ENCODE results near the gene MRAS.
"Not testable (repeated sequence)": the region's sequence is repeated elsewhere in the genome, so short reads cannot be mapped to it uniquely, and the experiment has no call there.

Gene MRAS

GRCh38 chr3:138367326-138367850 is 19.0 kb downstream of the MRAS start:
- Mint-ChIP-seq H3K36me3 (peaks cover 2 to 4% of the 10 kb centered on the region in 2 donors), H3K4me1 (peaks cover 31 to 43% of the 10 kb centered on the region in 2 donors), H3K9me3 (peaks cover 2 to 4% of the 10 kb centered on the region in 2 donors), H3K27me3 (peaks cover 56 to 69% of the 10 kb centered on the region in 2 donors), H3K27ac (no peak overlapping the region), H3K4me3 (no peak overlapping the region)
- ATAC-seq (replicated peaks) = no peak
- DNase-seq = no peak

GRCh38 chr3:138367911-138368310 is 19.5 kb downstream of the MRAS start:
- peak overlapping the region; percentile 1 for H3K27ac Mint-ChIP-seq

GRCh38 chr3:138369151-138369900 is 20.9 kb downstream of the MRAS start:
- Mint-ChIP-seq H3K27ac (no peak overlapping the region), H3K9me3 (peaks cover 2 to 4% of the 10 kb centered on the region in 2 donors), H3K4me1 (peaks cover 36 to 43% of the 10 kb centered on the region in 2 donors), H3K36me3 (peaks cover 2 to 4% of the 10 kb centered on the region in 2 donors), H3K4me3 (no peak overlapping the region), H3K27me3 (peaks cover 52 to 66% of the 10 kb centered on the region in 2 donors)
- DNase-seq (no peak), ATAC-seq (replicated peaks) (no peak)

More at GRCh38 chr3:138367911-138368310, 19.5 kb downstream of the MRAS start:
- H3K4me3 Mint-ChIP-seq = peak overlapping the region in 1 of 2 donors; percentile 1
- peaks cover 2 to 4% of the 10 kb centered on the region in 2 donors for H3K9me3 Mint-ChIP-seq
- H3K36me3 Mint-ChIP-seq = peaks cover 2 to 4% of the 10 kb centered on the region in 2 donors
- DNase-seq (peak; percentile 38), ATAC-seq (replicated peaks) (peak; percentile 20 to 40)
- peaks cover 34 to 43% of the 10 kb centered on the region in 2 donors for H3K4me1 Mint-ChIP-seq
- peaks cover 54 to 68% of the 10 kb centered on the region in 2 donors for H3K27me3 Mint-ChIP-seq

- peaks cover 4 to 5% of the 10 kb centered on the region in 2 donors for H3K9me3 Mint-ChIP-seq
- H3K4me1 Mint-ChIP-seq = peaks cover 36 to 43% of the 10 kb centered on the region in 2 donors
- H3K27me3 Mint-ChIP-seq = peaks cover 53 to 69% of the 10 kb centered on the region in 2 donors
- no peak overlapping the region for H3K4me3 Mint-ChIP-seq
- ATAC-seq (replicated peaks) = no peak
- peaks cover 2 to 4% of the 10 kb centered on the region in 2 donors for H3K36me3 Mint-ChIP-seq
- H3K27ac Mint-ChIP-seq = peak overlapping the region; percentile 42
- no peak for DNase-seq
Observed at GRCh38 chr3:138370321-138370720, 21.9 kb downstream of the MRAS start.

- Mint-ChIP-seq H3K27ac (peak overlapping the region; percentile 82), H3K36me3 (peaks cover 2 to 4% of the 10 kb centered on the region in 2 donors), H3K4me3 (peak overlapping the region; percentile 68 to 74), H3K27me3 (peaks cover 49 to 65% of the 10 kb centered on the region in 2 donors), H3K9me3 (peaks cover 4 to 5% of the 10 kb centered on the region in 2 donors), H3K4me1 (peaks cover 36 to 43% of the 10 kb centered on the region in 2 donors)
- DNase-seq (peak; percentile 67), ATAC-seq (replicated peaks) (peak; percentile 97 to 98)
Observed at GRCh38 chr3:138371070-138371965, 22.9 kb downstream of the MRAS start.

GRCh38 chr3:138373087-138373735 is 24.8 kb downstream of the MRAS start:
- no peak overlapping the region for H3K27ac Mint-ChIP-seq
- peaks cover 26 to 32% of the 10 kb centered on the region in 2 donors for H3K4me1 Mint-ChIP-seq
- H3K4me3 Mint-ChIP-seq = no peak overlapping the region
- H3K36me3 Mint-ChIP-seq = peaks cover 2 to 4% of the 10 kb centered on the region in 2 donors
- H3K27me3 Mint-ChIP-seq = peaks cover 50 to 67% of the 10 kb centered on the region in 2 donors
- DNase-seq (no peak), ATAC-seq (replicated peaks) (no peak)
- peaks cover 4 to 5% of the 10 kb centered on the region in 2 donors for H3K9me3 Mint-ChIP-seq

GRCh38 chr3:138373736-138374094 is 25.3 kb downstream of the MRAS start:
- Mint-ChIP-seq H3K27me3 (peaks cover 53 to 70% of the 10 kb centered on the region in 2 donors), H3K9me3 (peaks cover 4 to 5% of the 10 kb centered on the region in 2 donors), H3K27ac (no peak overlapping the region), H3K4me1 (peaks cover 26 to 31% of the 10 kb centered on the region in 2 donors), H3K4me3 (no peak overlapping the region), H3K36me3 (peaks cover 2 to 4% of the 10 kb centered on the region in 2 donors)
- ATAC-seq (replicated peaks) (no peak), DNase-seq (no peak)

GRCh38 chr3:138374573-138375134 is 26.3 kb downstream of the MRAS start:
- H3K27me3 Mint-ChIP-seq = peaks cover 53 to 68% of the 10 kb centered on the region in 2 donors
- peaks cover 22 to 27% of the 10 kb centered on the region in 2 donors for H3K4me1 Mint-ChIP-seq
- peaks cover 4 to 5% of the 10 kb centered on the region in 2 donors for H3K9me3 Mint-ChIP-seq
- H3K36me3 Mint-ChIP-seq = peaks cover 2 to 4% of the 10 kb centered on the region in 2 donors
- DNase-seq (no peak), ATAC-seq (replicated peaks) (no peak)
- H3K27ac Mint-ChIP-seq = no peak overlapping the region
- no peak overlapping the region for H3K4me3 Mint-ChIP-seq

- no peak overlapping the region for H3K27ac Mint-ChIP-seq
- DNase-seq (no peak), ATAC-seq (replicated peaks) (no peak)
- H3K36me3 Mint-ChIP-seq = peaks cover 2 to 4% of the 10 kb centered on the region in 2 donors
- H3K9me3 Mint-ChIP-seq = peaks cover 4 to 5% of the 10 kb centered on the region in 2 donors
- H3K27me3 Mint-ChIP-seq = peaks cover 61 to 75% of the 10 kb centered on the region in 2 donors
- H3K4me1 Mint-ChIP-seq = peaks cover 19% of the 10 kb centered on the region in 2 donors
- no peak overlapping the region for H3K4me3 Mint-ChIP-seq
Observed at GRCh38 chr3:138375447-138375846, 27.1 kb downstream of the MRAS start.

- Mint-ChIP-seq H3K4me1 (peaks cover 7 to 12% of the 10 kb centered on the region in 2 donors), H3K9me3 (peaks cover 0 to 3% of the 10 kb centered on the region in 2 donors), H3K27ac (no peak overlapping the region), H3K4me3 (no peak overlapping the region), H3K36me3 (no peaks in the 10 kb centered on the region), H3K27me3 (peaks cover 72 to 80% of the 10 kb centered on the region in 2 donors)
- no peak for DNase-seq
- no peak for ATAC-seq (replicated peaks)
Observed at GRCh38 chr3:138376663-138377062, 28.3 kb downstream of the MRAS start.

- not testable (repeated sequence) for H3K4me1 Mint-ChIP-seq; H3K9me3 Mint-ChIP-seq; ATAC-seq (replicated peaks); H3K36me3 Mint-ChIP-seq; H3K4me3 Mint-ChIP-seq; H3K27ac Mint-ChIP-seq; DNase-seq
- H3K27me3 Mint-ChIP-seq = peaks cover 72 to 82% of the 10 kb centered on the region in 2 donors
Observed at GRCh38 chr3:138377212-138377611, 28.8 kb downstream of the MRAS start.

- Mint-ChIP-seq H3K9me3 (peaks cover 0 to 3% of the 10 kb centered on the region in 2 donors), H3K4me1 (peaks cover 0 to 3% of the 10 kb centered on the region in 2 donors), H3K36me3 (no peaks in the 10 kb centered on the region), H3K27ac (no peak overlapping the region), H3K4me3 (no peak overlapping the region), H3K27me3 (peaks cover 71 to 79% of the 10 kb centered on the region in 2 donors)
- no peak for DNase-seq
- ATAC-seq (replicated peaks) = no peak
Observed at GRCh38 chr3:138377804-138378203, 29.4 kb downstream of the MRAS start.

- no peak for DNase-seq
- no peak overlapping the region for H3K27ac Mint-ChIP-seq
- H3K4me1 Mint-ChIP-seq = no peaks in the 10 kb centered on the region
- peaks cover 0 to 3% of the 10 kb centered on the region in 2 donors for H3K9me3 Mint-ChIP-seq
- H3K36me3 Mint-ChIP-seq = no peaks in the 10 kb centered on the region
- no peak overlapping the region for H3K4me3 Mint-ChIP-seq
- ATAC-seq (replicated peaks) = no peak
- H3K27me3 Mint-ChIP-seq = peaks cover 65 to 74% of the 10 kb centered on the region in 2 donors
Observed at GRCh38 chr3:138378331-138378730, 30.0 kb downstream of the MRAS start.
